Activated CD4-positive, alpha-beta T cell treated with anti-CD3 and anti-CD28 coated beads for 48 hours (primary cell): Measurements from ENCODE around the gene MOB2.
A peak's percentile ranks its signal among the peaks of the same experiment; 100 is the strongest.

Experiments
- DNase-seq: peaks from one replicate; pipeline ENCODE4 v3.0.0-alpha.2; 2020

Gene MOB2

GRCh38 chr11:1486054-1486825 lies at the start of gene MOB2:
MOB2 (minus strand) TSS chr11:1486779; CDS start chr11:1486556, 223 bp downstream.
- no peak for DNase-seq

- DNase-seq, result no peak
Observed at GRCh38 chr11:1534682-1535081, 48.1 kb upstream of the MOB2 start.

- no peak for DNase-seq
Observed at GRCh38 chr11:1534171-1534570, 47.6 kb upstream of the MOB2 start.

- no peak for DNase-seq
Observed at GRCh38 chr11:1533342-1533725, 46.8 kb upstream of the MOB2 start.

GRCh38 chr11:1532606-1533341 lies 46.2 kb upstream of the MOB2 start:
- no peak for DNase-seq

GRCh38 chr11:1532014-1532586 lies 45.5 kb upstream of the MOB2 start:
- DNase-seq, result no peak

- no peak for DNase-seq
Observed at GRCh38 chr11:1531449-1532013, 45.0 kb upstream of the MOB2 start.

GRCh38 chr11:1530686-1531448 lies 44.3 kb upstream of the MOB2 start:
- peak; percentile 14 for DNase-seq

GRCh38 chr11:1529774-1530173 lies 43.2 kb upstream of the MOB2 start:
- no peak for DNase-seq

GRCh38 chr11:1529286-1529685 lies 42.7 kb upstream of the MOB2 start:
- no peak for DNase-seq

GRCh38 chr11:1528710-1529109 lies 42.1 kb upstream of the MOB2 start:
- DNase-seq, result no peak

- no peak for DNase-seq
Observed at GRCh38 chr11:1526785-1527184, 40.2 kb upstream of the MOB2 start.

GRCh38 chr11:1523779-1524178 lies 37.2 kb upstream of the MOB2 start:
- DNase-seq, result no peak

- no peak for DNase-seq
Observed at GRCh38 chr11:1523077-1523476, 36.5 kb upstream of the MOB2 start.

- no peak for DNase-seq
Observed at GRCh38 chr11:1522081-1522424, 35.5 kb upstream of the MOB2 start.

- DNase-seq, result peak; percentile 14
Observed at GRCh38 chr11:1521382-1522080, 35.0 kb upstream of the MOB2 start.

GRCh38 chr11:1520663-1521267 lies 34.2 kb upstream of the MOB2 start:
- DNase-seq, result no peak

- no peak for DNase-seq
Observed at GRCh38 chr11:1520209-1520662, 33.7 kb upstream of the MOB2 start.

- DNase-seq, result no peak
Observed at GRCh38 chr11:1519028-1520010, 32.7 kb upstream of the MOB2 start.

GRCh38 chr11:1518301-1518700 lies 31.7 kb upstream of the MOB2 start:
- no peak for DNase-seq
